K562 (cell line): ENCODE results near the gene TP53BP1. TPM values are rescaled to one million over a fixed set of nuclear protein-coding genes. Genes with fewer than 3 reads are reported as not detected.

ENCODE experiments used
- ATF1 ChIP-seq, 2 experiments: fragments of 450-650 bp in 1 of 2; IDR thresholded peaks; 2 replicates each; pipeline ENCODE4 v1.6.1; 2016; ENCODE audit warnings: missing compliant biosample characterization in 1 of 2, missing genetic modification characterization in 1 of 2
- BRD4 ChIP-seq: fragments of 200-600 bp; sonication (generic); IDR thresholded peaks from 2 replicates; pipeline ENCODE4 v1.6.1; 2017; ENCODE audit warnings: inconsistent platforms
- ETV1 ChIP-seq: fragments of 450-650 bp; conservative IDR thresholded peaks from 2 replicates; pipeline ENCODE4 v1.6.1; 2016; ENCODE audit warnings: missing genetic modification characterization, control low read depth, low read depth, missing compliant biosample characterization
- HDAC1 ChIP-seq, 2 experiments: fragments of 450-650 bp; IDR thresholded peaks; 2 replicates each; pipeline ENCODE4 v1.6.1; 2016 to 2017; ENCODE audit warnings: inconsistent platforms in 1 of 2, mild to moderate bottlenecking in 1 of 2, moderate library complexity in 1 of 2
- KAT2B ChIP-seq: IDR thresholded peaks from one replicate; pipeline ENCODE4 v1.6.1; 2012; ENCODE audit warnings: low read depth, mild to moderate bottlenecking, control low read depth, inconsistent platforms, low read length, moderate library complexity
- NCOA2 ChIP-seq, 2 experiments: fragments of 450-650 bp; IDR thresholded peaks; 2 replicates each; pipeline ENCODE4 v1.6.1; 2018; ENCODE audit warnings: mild to moderate bottlenecking in 2 of 2, moderate library complexity in 1 of 2; ENCODE audit not compliant: partially characterized antibody in 2 of 2
- SAFB2 ChIP-seq: fragments of 200-400 bp; formaldehyde crosslinking; IDR thresholded peaks from 2 replicates; pipeline ENCODE4 v1.6.1; 2018; ENCODE audit warnings: borderline replicate concordance, low read length, low read depth, moderate library complexity; ENCODE audit not compliant: severe bottlenecking
- SMARCA5 ChIP-seq: fragments of 450-650 bp; IDR thresholded peaks from 2 replicates; pipeline ENCODE4 v1.6.1; 2016
- TARDBP ChIP-seq: fragments of 450-650 bp; IDR thresholded peaks from 2 replicates; pipeline ENCODE4 v1.6.1; 2016
- ZNF239 ChIP-seq: fragments of 250-450 bp; sonication (Bioruptor Pico); IDR thresholded peaks from 2 replicates; pipeline ENCODE4 v1.4.0; 2020; ENCODE audit warnings: mild to moderate bottlenecking
- ZNF584 ChIP-seq: fragments of 200-800 bp; sonication (Bioruptor generic); IDR thresholded peaks from 2 replicates; pipeline ENCODE4 v1.6.1; 2016; ENCODE audit warnings: low read depth, mild to moderate bottlenecking, missing genetic modification characterization, missing compliant biosample characterization
- ZNF766 ChIP-seq: fragments of 200-800 bp; sonication (Bioruptor generic); conservative IDR thresholded peaks from 2 replicates; pipeline ENCODE4 v1.6.1; 2016; ENCODE audit warnings: missing genetic modification characterization, missing compliant biosample characterization
- polyA plus RNA-seq, 8 experiments: library from polyadenylated mRNA; depleted of rRNA in 4 of 8; stranded (reverse) in 5 of 8; unstranded in 3 of 8; fragments of >200 nt; fragmentation: Nextera tagmentation in 2 of 8; fragmentation: Illumina TruSeq in 1 of 8; extraction: Ambion mirVana in 2 of 8; extraction: Trizol in 1 of 8; gene quantifications; 2 replicates each; pipeline versions ENCODE4 v1.2.1 to v1.2.3, GENCODE V29; 2011 to 2014; ENCODE audit warnings: inconsistent platforms in 1 of 8, missing spikeins in 1 of 8
- total RNA-seq, 7 experiments: library from RNA; depleted of rRNA in 6 of 7; stranded (reverse); fragments of >200 nt in 6 of 7; fragmentation: Illumina TruSeq in 2 of 7; extraction: Trizol in 2 of 7; gene quantifications; 2 replicates each; pipeline versions ENCODE4 v1.2.1 to v1.2.3, GENCODE V29; 2011 to 2021; ENCODE audit warnings: low replicate concordance in 1 of 7
- TF ChIP-seq, protein P1 (sequence below): fragments of 450-650 bp; formaldehyde crosslinking; IDR thresholded peaks from 2 replicates; pipeline ENCODE4 v1.4.0; 2020; ENCODE audit warnings: mild to moderate bottlenecking
- TF ChIP-seq, protein P2 (sequence below), 2 experiments: IDR thresholded peaks; 2 replicates each; pipeline ENCODE4 v1.6.1; 2011; ENCODE audit warnings: borderline replicate concordance in 1 of 2, control low read depth in 1 of 2, low read depth in 1 of 2, low read length in 1 of 2, mild to moderate bottlenecking in 1 of 2, mixed read lengths in 1 of 2, moderate library complexity in 1 of 2; ENCODE audit not compliant: insufficient read depth in 1 of 2, insufficient read length in 1 of 2, poor library complexity in 1 of 2, severe bottlenecking in 1 of 2; ENCODE audit errors: extremely low read depth in 1 of 2
- TF ChIP-seq, protein P3 (sequence below): fragments of 450-650 bp; IDR thresholded peaks from 2 replicates; pipeline ENCODE4 v1.6.1; 2018; ENCODE audit not compliant: partially characterized antibody
- TF ChIP-seq, protein P4 (sequence below): fragments of 250-450 bp; sonication (Bioruptor Pico); IDR thresholded peaks from 2 replicates; pipeline ENCODE4 v1.5.0; 2022; ENCODE audit warnings: mild to moderate bottlenecking
- TF ChIP-seq, protein P5 (sequence below): sonication (generic); formaldehyde crosslinking; IDR thresholded peaks from 2 replicates; pipeline ENCODE4 v1.8.1; 2023; ENCODE audit warnings: mild to moderate bottlenecking, missing genetic modification reagents, moderate library complexity

Gene TP53BP1
- total and polyA plus RNA-seq, 9 of the 15 experiments (the other 6 are each of a cell fraction or from before 2014, with no cell fraction given), result 5.7 to 63.3 (median 30.9) TPM

DNA sequence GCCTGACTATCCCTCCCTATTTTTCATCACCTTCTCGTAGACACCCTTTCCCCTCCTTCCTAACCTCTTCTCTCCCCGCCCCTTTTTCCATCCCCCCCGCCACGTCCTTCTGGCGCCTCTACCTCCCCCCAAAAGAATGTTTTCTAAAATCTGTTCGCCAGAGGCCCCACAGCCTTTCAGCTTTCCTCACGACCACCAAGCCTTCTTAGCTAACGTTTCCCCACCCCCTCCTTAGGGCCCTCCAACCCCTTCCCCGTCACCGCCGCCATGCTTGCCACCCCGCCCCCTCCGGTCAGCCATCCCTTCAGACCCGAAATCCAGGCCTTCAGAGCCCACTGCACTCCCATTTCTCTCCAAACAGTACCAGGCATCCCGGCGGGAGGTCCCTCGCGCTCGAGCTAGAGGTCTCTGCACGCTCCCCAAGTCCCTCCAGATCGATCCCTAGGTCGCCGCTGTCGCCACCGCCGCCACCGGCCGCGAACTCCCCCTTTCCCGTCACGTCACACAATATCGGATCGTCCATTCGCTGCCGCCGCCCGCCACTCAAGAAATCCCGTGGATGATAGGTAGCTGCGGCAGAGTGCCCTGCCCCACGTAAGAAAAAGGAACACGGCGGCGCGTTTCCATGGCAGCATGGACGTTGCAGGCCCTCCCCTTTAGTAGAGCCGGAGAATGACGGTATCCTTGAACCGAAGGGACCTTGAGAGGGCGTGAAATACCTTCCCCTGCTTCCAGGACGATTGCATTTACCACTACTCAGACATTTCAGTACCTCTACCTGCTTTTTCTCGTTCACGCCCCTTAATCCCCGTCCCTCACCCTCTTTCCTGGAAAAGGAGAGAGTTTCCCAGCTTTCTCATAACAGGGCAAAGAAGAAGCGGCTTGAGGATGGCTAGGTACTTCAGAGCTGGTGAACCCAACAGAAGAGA is at the start of gene TP53BP1 (continued):
- no peak for TF ChIP-seq ZNF239 (CRISPR knock-in tag)
- TF ChIP-seq, protein P1, sequence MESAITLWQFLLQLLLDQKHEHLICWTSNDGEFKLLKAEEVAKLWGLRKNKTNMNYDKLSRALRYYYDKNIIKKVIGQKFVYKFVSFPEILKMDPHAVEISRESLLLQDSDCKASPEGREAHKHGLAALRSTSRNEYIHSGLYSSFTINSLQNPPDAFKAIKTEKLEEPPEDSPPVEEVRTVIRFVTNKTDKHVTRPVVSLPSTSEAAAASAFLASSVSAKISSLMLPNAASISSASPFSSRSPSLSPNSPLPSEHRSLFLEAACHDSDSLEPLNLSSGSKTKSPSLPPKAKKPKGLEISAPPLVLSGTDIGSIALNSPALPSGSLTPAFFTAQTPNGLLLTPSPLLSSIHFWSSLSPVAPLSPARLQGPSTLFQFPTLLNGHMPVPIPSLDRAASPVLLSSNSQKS, result no peak
- TF ChIP-seq, protein P2, sequence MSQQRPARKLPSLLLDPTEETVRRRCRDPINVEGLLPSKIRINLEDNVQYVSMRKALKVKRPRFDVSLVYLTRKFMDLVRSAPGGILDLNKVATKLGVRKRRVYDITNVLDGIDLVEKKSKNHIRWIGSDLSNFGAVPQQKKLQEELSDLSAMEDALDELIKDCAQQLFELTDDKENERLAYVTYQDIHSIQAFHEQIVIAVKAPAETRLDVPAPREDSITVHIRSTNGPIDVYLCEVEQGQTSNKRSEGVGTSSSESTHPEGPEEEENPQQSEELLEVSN (IDR thresholded peaks at IDR 0.05; ENCODE audit: borderline replicate concordance in 1 of 2, extremely low read depth in 1 of 2, insufficient read depth in 1 of 2, insufficient read length in 1 of 2, low read depth in 1 of 2, low read length in 1 of 2, poor library complexity in 1 of 2, severe bottlenecking in 1 of 2), result no peak
- TF ChIP-seq, protein P3, sequence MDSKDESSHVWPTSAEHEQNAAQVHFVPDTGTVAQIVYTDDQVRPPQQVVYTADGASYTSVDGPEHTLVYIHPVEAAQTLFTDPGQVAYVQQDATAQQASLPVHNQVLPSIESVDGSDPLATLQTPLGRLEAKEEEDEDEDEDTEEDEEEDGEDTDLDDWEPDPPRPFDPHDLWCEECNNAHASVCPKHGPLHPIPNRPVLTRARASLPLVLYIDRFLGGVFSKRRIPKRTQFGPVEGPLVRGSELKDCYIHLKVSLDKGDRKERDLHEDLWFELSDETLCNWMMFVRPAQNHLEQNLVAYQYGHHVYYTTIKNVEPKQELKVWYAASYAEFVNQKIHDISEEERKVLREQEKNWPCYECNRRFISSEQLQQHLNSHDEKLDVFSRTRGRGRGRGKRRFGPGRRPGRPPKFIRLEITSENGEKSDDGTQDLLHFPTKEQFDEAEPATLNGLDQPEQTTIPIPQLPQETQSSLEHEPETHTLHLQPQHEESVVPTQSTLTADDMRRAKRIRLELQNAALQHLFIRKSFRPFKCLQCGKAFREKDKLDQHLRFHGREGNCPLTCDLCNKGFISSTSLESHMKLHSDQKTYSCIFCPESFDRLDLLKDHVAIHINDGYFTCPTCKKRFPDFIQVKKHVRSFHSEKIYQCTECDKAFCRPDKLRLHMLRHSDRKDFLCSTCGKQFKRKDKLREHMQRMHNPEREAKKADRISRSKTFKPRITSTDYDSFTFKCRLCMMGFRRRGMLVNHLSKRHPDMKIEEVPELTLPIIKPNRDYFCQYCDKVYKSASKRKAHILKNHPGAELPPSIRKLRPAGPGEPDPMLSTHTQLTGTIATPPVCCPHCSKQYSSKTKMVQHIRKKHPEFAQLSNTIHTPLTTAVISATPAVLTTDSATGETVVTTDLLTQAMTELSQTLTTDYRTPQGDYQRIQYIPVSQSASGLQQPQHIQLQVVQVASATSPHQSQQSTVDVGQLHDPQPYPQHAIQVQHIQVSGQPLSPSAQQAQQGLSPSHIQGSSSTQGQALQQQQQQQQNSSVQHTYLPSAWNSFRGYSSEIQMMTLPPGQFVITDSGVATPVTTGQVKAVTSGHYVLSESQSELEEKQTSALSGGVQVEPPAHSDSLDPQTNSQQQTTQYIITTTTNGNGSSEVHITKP, result no peak
- TF ChIP-seq, protein P4, sequence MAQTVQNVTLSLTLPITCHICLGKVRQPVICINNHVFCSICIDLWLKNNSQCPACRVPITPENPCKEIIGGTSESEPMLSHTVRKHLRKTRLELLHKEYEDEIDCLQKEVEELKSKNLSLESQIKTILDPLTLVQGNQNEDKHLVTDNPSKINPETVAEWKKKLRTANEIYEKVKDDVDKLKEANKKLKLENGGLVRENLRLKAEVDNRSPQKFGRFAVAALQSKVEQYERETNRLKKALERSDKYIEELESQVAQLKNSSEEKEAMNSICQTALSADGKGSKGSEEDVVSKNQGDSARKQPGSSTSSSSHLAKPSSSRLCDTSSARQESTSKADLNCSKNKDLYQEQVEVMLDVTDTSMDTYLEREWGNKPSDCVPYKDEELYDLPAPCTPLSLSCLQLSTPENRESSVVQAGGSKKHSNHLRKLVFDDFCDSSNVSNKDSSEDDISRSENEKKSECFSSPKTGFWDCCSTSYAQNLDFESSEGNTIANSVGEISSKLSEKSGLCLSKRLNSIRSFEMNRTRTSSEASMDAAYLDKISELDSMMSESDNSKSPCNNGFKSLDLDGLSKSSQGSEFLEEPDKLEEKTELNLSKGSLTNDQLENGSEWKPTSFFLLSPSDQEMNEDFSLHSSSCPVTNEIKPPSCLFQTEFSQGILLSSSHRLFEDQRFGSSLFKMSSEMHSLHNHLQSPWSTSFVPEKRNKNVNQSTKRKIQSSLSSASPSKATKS (CRISPR knock-in tag), result no peak
- no peak for TF ChIP-seq BRD4
- peak in 1 of 2 experiments; percentile 94; a peak in 2 of 4 replicates for TF ChIP-seq HDAC1 (IDR thresholded peaks at IDR 0.05)
- no peak for TF ChIP-seq SMARCA5
- TF ChIP-seq NCOA2 (IDR thresholded peaks at IDR 0.05; ENCODE audit: partially characterized antibody in 2 of 2), result no peak
- TF ChIP-seq SAFB2, result no peak
- no peak for TF ChIP-seq ETV1 (tag)
- peak; percentile 69 for TF ChIP-seq ATF1 (CRISPR knock-in tag; IDR thresholded peaks at IDR 0.05)
- peak; percentile 99 for TF ChIP-seq ATF1 (tag; IDR thresholded peaks at IDR 0.05)
- TF ChIP-seq TARDBP, result no peak
- TF ChIP-seq ZNF766, result no peak
- no peak for TF ChIP-seq ZNF584
- TF ChIP-seq KAT2B, result no peak
- TF ChIP-seq, protein P5, sequence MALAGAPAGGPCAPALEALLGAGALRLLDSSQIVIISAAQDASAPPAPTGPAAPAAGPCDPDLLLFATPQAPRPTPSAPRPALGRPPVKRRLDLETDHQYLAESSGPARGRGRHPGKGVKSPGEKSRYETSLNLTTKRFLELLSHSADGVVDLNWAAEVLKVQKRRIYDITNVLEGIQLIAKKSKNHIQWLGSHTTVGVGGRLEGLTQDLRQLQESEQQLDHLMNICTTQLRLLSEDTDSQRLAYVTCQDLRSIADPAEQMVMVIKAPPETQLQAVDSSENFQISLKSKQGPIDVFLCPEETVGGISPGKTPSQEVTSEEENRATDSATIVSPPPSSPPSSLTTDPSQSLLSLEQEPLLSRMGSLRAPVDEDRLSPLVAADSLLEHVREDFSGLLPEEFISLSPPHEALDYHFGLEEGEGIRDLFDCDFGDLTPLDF (CRISPR knock-in tag), result no peak
